ENCODE results near the gene GNPAT. TPM values are rescaled to one million over a fixed set of nuclear protein-coding genes. Genes with fewer than 3 reads are reported as not detected.
A peak's percentile ranks its signal among the peaks of the same experiment; 100 is the strongest.
"Not testable (repeated sequence)": the region's sequence is repeated elsewhere in the genome, so short reads cannot be mapped to it uniquely, and the experiment has no call there.

Gene GNPAT
- total RNA-seq, 2 experiments from 2014 or later: 38.5 to 45.8 TPM

DNA sequence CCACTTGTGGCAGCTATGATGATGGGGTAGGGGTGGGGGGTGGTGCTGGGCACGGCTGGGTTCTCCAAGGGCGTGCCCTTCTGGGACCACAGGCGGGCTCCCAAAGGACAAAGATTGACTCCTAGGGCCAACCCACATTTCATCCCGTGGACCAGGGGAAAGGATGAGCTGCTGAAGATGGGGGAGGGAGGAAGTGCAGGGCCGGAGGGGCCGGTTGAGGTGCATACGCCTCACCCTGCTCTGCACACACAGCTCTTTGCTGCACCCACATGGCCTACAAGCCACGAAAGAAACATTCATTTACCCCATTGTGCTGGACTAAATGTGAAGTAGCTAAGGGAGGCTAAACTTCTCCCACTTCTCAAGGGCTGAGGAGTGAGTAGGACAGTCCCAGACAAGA is 34.2 kb upstream of the GNPAT start:
- CTCF ChIA-PET: interaction anchor here (0.6 to 2.0 kb wide), 3 partner anchors 10 to 190 kb away, joined by 3 to 6 read pairs (median 4); no protein-coding TSS in a partner anchor
- H3K36me3 Mint-ChIP-seq: no peaks in the 10 kb centered on the region
- no peak for ATAC-seq
- no peak for DNase-seq
- no peak overlapping the region for H3K4me3 Mint-ChIP-seq
- peaks cover 10% of the 10 kb centered on the region for H3K4me1 Mint-ChIP-seq
- H3K27ac Mint-ChIP-seq: no peak overlapping the region
- no peaks in the 10 kb centered on the region for H3K9me3 Mint-ChIP-seq (ENCODE audit: low read depth)
- H3K27me3 Mint-ChIP-seq: peaks cover 10% of the 10 kb centered on the region

- no peaks in the 10 kb centered on the region for H3K36me3 Mint-ChIP-seq
- H3K27ac Mint-ChIP-seq: no peak overlapping the region
- CTCF ChIA-PET: interaction anchor here (2.0 kb wide), 1 partner anchor 10 kb away, joined by 6 read pairs; no protein-coding TSS in a partner anchor
- H3K4me3 Mint-ChIP-seq: no peak overlapping the region
- peaks cover 9% of the 10 kb centered on the region for H3K27me3 Mint-ChIP-seq
- no peak for DNase-seq
- no peak for ATAC-seq
- no peaks in the 10 kb centered on the region for H3K9me3 Mint-ChIP-seq (ENCODE audit: low read depth)
- peaks cover 6% of the 10 kb centered on the region for H3K4me1 Mint-ChIP-seq
Measured at GRCh38 chr1:231207437-231207836, 33.6 kb upstream of the GNPAT start.

- Mint-ChIP-seq H3K4me1 (peaks cover 2% of the 10 kb centered on the region), H3K4me3 (no peak overlapping the region), H3K27ac (no peak overlapping the region), H3K27me3 (peaks cover 5% of the 10 kb centered on the region), H3K36me3 (no peaks in the 10 kb centered on the region), H3K9me3 (ENCODE audit: low read depth) (no peaks in the 10 kb centered on the region)
- no peak for DNase-seq
- ATAC-seq: no peak
- CTCF ChIA-PET: interaction anchor here (1.3 kb wide), 1 partner anchor 291 kb away, joined by 3 read pairs; no protein-coding TSS in a partner anchor
Measured at GRCh38 chr1:231208980-231209379, 32.0 kb upstream of the GNPAT start.

DNA sequence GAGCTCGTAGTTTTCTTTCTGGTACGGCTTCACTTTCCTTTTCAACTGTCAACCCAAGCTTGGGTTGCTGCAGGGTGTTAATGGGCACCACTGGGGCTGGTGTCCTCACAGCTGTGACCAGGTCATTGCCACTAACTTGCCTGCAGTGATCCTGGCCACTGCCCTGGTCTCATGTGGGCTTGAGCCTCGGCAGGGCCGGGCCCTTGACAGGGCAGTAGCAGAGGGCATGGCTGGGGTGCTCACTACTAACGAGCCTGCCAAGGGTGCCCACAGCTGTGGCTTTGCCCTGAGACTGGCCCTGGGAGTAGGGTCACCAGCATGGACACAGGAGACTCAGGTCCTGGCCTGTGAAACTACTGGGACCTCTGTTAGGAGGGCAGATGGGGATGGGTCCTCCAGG is 31.5 kb upstream of the GNPAT start:
- DNase-seq (no peak), ATAC-seq (no peak)
- Mint-ChIP-seq H3K4me1 (peaks cover 2% of the 10 kb centered on the region), H3K27me3 (peaks cover 5% of the 10 kb centered on the region), H3K36me3 (no peaks in the 10 kb centered on the region), H3K9me3 (ENCODE audit: low read depth) (no peaks in the 10 kb centered on the region), H3K4me3 (no peak overlapping the region), H3K27ac (no peak overlapping the region)
- CTCF ChIA-PET: interaction anchor here (1.3 to 2.5 kb wide), 3 partner anchors 291 to 412 kb away, joined by 3 to 10 read pairs (median 3); no protein-coding TSS in a partner anchor

DNA sequence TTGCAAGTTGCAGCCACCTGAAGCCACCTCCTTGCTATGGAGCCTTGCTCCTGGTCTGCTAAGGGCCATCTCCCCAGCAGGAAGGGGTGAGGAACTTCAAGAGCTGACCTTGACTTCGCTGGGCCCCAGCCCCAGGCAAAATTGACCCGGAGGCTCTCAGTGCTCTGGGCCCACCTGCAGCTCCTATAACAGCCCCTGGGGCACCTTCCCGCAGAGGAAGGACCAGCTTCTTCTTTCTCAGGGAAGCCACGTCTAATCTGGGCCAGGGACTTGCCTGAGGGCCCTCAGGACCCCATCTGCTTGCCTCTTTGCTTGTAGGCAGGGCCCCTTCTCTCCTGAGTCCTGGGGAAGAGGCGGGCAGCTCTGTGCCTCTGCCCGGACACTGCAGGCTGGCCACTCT is 30.9 kb upstream of the GNPAT start:
- CTCF ChIA-PET: interaction anchor here (1.0 to 2.5 kb wide), 9 partner anchors 34 to 567 kb away, joined by 3 to 10 read pairs (median 3); no protein-coding TSS in a partner anchor
- Mint-ChIP-seq H3K27me3 (peaks cover 1% of the 10 kb centered on the region), H3K27ac (no peak overlapping the region), H3K9me3 (ENCODE audit: low read depth) (no peaks in the 10 kb centered on the region), H3K4me1 (peaks cover 2% of the 10 kb centered on the region), H3K4me3 (no peak overlapping the region), H3K36me3 (no peaks in the 10 kb centered on the region)
- DNase-seq (no peak), ATAC-seq (no peak)

GRCh38 chr1:231211005-231211857 is 29.8 kb upstream of the GNPAT start:
- no peaks in the 10 kb centered on the region for H3K9me3 Mint-ChIP-seq (ENCODE audit: low read depth)

DNA sequence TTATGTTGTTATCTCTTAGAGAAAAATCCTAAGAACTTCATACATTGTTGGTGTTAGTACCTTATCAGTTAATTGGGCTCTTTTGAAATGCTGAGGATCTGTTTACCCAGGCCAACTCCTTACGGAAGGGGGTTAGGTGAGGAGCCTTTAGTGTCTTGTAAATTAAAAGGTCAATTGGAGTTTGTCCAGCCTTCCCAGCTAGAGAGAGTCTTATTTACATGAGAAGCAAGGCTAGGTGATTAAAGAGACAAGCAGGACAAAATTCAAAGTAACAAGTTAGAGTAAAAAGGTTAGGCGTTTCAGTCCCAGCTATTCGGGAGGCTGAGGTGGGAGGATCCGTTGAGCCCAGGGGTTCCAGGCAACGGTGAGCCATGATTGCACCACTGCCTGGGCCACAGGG is 28.7 kb upstream of the GNPAT start:
- H3K27ac Mint-ChIP-seq: not testable (repeated sequence)
- CTCF ChIA-PET: interaction anchor here (2.4 to 2.5 kb wide), 2 partner anchors 288 to 415 kb away, joined by 6 to 10 read pairs; no protein-coding TSS in a partner anchor

More at GRCh38 chr1:231211005-231211857, 29.8 kb upstream of the GNPAT start:
- CTCF ChIA-PET: interaction anchor here (0.8 to 2.5 kb wide), 11 partner anchors 35 to 570 kb away, joined by 3 to 10 read pairs (median 3); no protein-coding TSS in a partner anchor
- H3K4me3 Mint-ChIP-seq: peak overlapping the region; percentile 73
- peaks cover 3% of the 10 kb centered on the region for H3K27me3 Mint-ChIP-seq
- no peaks in the 10 kb centered on the region for H3K36me3 Mint-ChIP-seq
- H3K4me1 Mint-ChIP-seq: peaks cover 8% of the 10 kb centered on the region
- peak; percentile 90 for ATAC-seq
- no peak overlapping the region for H3K27ac Mint-ChIP-seq
- DNase-seq: peak; percentile 93

GRCh38 chr1:231213831-231214573 is 27.0 kb upstream of the GNPAT start:
- peaks cover 7% of the 10 kb centered on the region for H3K27me3 Mint-ChIP-seq
- no peak for DNase-seq
- no peak overlapping the region for H3K4me3 Mint-ChIP-seq
- no peaks in the 10 kb centered on the region for H3K36me3 Mint-ChIP-seq
- ATAC-seq: no peak
- no peaks in the 10 kb centered on the region for H3K9me3 Mint-ChIP-seq (ENCODE audit: low read depth)
- CTCF ChIA-PET: no interaction called here
- peaks cover 11% of the 10 kb centered on the region for H3K4me1 Mint-ChIP-seq
- no peak overlapping the region for H3K27ac Mint-ChIP-seq

More for the DNA sequence above, 28.7 kb upstream of the GNPAT start:
- DNase-seq; H3K4me3 Mint-ChIP-seq; H3K36me3 Mint-ChIP-seq; H3K9me3 Mint-ChIP-seq (ENCODE audit: low read depth); ATAC-seq; H3K27me3 Mint-ChIP-seq: not testable (repeated sequence)
- peaks cover 11% of the 10 kb centered on the region for H3K4me1 Mint-ChIP-seq

DNA sequence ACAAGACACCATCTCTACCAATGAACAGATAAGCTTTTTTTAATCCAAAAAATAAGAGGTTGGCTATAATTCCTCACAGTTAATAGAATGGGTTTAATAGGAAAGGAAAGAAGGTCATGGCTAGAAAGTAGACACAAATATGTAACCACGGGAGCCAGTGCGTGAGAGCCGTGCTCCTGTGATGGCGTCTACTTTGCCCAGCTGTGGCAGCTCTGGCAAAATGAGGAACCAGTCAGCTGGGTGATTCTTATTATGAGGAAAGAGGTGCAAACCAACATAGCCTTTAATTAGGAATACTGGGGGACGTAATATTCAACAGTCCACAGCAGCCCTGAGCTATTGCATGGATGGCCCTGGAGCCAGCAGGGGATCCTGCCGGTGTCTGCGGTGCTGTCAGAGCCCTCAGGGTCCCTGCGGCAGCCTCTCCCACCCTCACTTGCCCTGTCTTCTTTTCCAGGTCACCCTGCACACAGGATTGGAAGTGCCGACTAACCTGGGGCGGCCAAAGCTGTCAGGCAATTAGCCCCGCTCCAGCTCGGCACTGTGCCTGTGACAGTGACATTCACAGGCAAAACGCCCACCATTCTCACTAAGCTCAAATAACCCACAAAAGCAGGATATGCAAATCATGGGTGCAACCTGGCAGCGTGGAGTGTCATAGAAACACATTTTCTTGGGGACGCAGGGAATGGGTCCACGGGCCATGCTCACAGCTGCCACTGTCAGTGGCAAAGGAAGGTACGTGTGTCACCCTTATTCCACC is 25.9 kb upstream of the GNPAT start:
- H3K9me3 Mint-ChIP-seq (ENCODE audit: low read depth): no peaks in the 10 kb centered on the region
- no peaks in the 10 kb centered on the region for H3K36me3 Mint-ChIP-seq
- CTCF ChIA-PET: no interaction called here
- H3K4me3 Mint-ChIP-seq: no peak overlapping the region
- peaks cover 11% of the 10 kb centered on the region for H3K4me1 Mint-ChIP-seq
- ATAC-seq (no peak), DNase-seq (no peak)
- H3K27me3 Mint-ChIP-seq: peaks cover 7% of the 10 kb centered on the region
- H3K27ac Mint-ChIP-seq: no peak overlapping the region

- H3K4me1 Mint-ChIP-seq: peaks cover 11% of the 10 kb centered on the region
- DNase-seq (no peak), ATAC-seq (no peak)
- H3K9me3 Mint-ChIP-seq (ENCODE audit: low read depth): no peaks in the 10 kb centered on the region
- H3K4me3 Mint-ChIP-seq: no peak overlapping the region
- CTCF ChIA-PET: interaction anchor here (1.2 kb wide), 1 partner anchor 574 kb away, joined by 4 read pairs; the partner anchor contains the start of gene COG2
- no peaks in the 10 kb centered on the region for H3K36me3 Mint-ChIP-seq
- peaks cover 7% of the 10 kb centered on the region for H3K27me3 Mint-ChIP-seq
- H3K27ac Mint-ChIP-seq: no peak overlapping the region
Measured at GRCh38 chr1:231215681-231216385, 25.2 kb upstream of the GNPAT start.

DNA sequence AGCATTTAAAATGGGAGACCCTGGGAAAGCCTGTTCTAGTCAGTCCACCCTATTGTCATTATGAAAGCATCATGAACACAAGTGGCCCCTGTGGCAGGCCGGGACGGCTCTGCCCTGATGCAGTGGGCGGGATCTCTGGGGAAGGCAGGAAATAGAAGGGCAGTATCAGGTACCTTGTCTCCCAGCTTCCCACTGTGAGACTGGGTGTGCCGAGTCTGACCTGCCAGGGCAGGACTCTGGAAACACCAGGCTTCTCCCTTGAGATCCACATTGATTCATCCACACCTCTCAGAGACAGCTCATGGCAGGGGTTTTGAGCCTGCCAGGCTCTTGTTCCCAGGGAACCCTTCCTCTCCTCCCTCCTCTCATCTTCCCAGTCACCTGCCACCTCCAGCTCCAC is 24.5 kb upstream of the GNPAT start:
- Mint-ChIP-seq H3K4me3 (no peak overlapping the region), H3K27ac (no peak overlapping the region), H3K4me1 (peaks cover 11% of the 10 kb centered on the region), H3K9me3 (ENCODE audit: low read depth) (no peaks in the 10 kb centered on the region), H3K36me3 (no peaks in the 10 kb centered on the region), H3K27me3 (peaks cover 7% of the 10 kb centered on the region)
- CTCF ChIA-PET: interaction anchor here (1.2 kb wide), 1 partner anchor 575 kb away, joined by 4 read pairs; the partner anchor contains the start of gene COG2
- ATAC-seq (no peak), DNase-seq (no peak)

DNA sequence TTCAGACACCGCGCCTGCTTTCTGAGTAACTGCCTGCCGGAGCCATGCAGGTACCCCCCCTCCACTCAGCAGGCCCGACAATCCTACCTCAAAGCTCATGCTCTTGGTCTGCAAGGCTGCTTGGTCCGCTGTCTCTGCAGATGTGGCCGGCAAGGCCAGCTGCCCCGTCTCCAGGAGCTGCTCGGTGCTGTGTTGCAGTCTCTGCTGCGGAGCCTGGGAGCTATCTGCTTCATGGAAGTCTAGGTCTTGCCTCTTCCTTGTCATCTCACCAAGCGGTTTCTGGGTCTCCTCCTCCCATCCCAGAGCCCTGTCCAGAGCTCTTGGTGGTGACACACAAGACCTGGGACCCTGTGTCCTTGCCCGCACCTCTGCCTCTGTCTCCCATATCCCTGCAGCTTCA is 24.0 kb upstream of the GNPAT start:
- Mint-ChIP-seq H3K4me3 (no peak overlapping the region), H3K27me3 (peaks cover 7% of the 10 kb centered on the region), H3K27ac (no peak overlapping the region), H3K4me1 (peaks cover 9% of the 10 kb centered on the region), H3K9me3 (ENCODE audit: low read depth) (no peaks in the 10 kb centered on the region), H3K36me3 (no peaks in the 10 kb centered on the region)
- DNase-seq (no peak), ATAC-seq (no peak)
- CTCF ChIA-PET: interaction anchor here (1.2 to 1.8 kb wide), 2 partner anchors 25 to 575 kb away, joined by 4 to 6 read pairs; partner anchors contain the start of gene COG2
